WTC11 (cell line): ENCODE measurements around the gene MIER2. TPM values are rescaled to one million over a fixed set of nuclear protein-coding genes. Genes with fewer than 3 reads are reported as not detected.

Experiments
- ATAC-seq: fragments of 200-7000 bp; cut with Tn5 transposase; 2 replicates; pipeline ENCODE4 v1.10.0; 2021; ENCODE audit warnings: mild to moderate bottlenecking, moderate library complexity
- CTCF ChIA-PET: fragments of 300-600 bp; sonication (Branson Sonifier 250); formaldehyde crosslinking; loops from one replicate; lab custom pipeline; 2021; ENCODE audit warnings: antibody characterized with exemption; lab: Charles Lee
- POLR2A ChIA-PET: fragments of 350-600 bp; sonication (Branson Sonifier 250); formaldehyde crosslinking; loops from one replicate; lab custom pipeline; 2021; ENCODE audit warnings: antibody characterized with exemption; lab: Charles Lee
- DNase-seq: peaks from one replicate; pipeline ENCODE4 v3.0.0; 2021; ENCODE audit warnings: low spot score
- H3K27ac Mint-ChIP-seq: 2 replicates; pipeline ENCODE4 v1.8.0; 2021; ENCODE audit warnings: mixed read lengths
- H3K27me3 Mint-ChIP-seq: 2 replicates; pipeline ENCODE4 v1.8.0; 2021; ENCODE audit warnings: low read depth, mild to moderate bottlenecking, moderate library complexity, mixed read lengths
- H3K36me3 Mint-ChIP-seq: 2 replicates; pipeline ENCODE4 v1.8.0; 2021; ENCODE audit warnings: mixed read lengths
- H3K4me1 Mint-ChIP-seq: 2 replicates; pipeline ENCODE4 v1.8.0; 2022; ENCODE audit warnings: mixed read lengths
- H3K4me3 Mint-ChIP-seq: 2 replicates; pipeline ENCODE4 v1.8.0; 2021; ENCODE audit warnings: mild to moderate bottlenecking, moderate library complexity, mixed read lengths
- H3K9me3 Mint-ChIP-seq: 2 replicates; pipeline ENCODE4 v1.8.0; 2021; ENCODE audit warnings: mixed read lengths
- ATF3 ChIP-seq: sonication (generic); formaldehyde crosslinking; conservative IDR thresholded peaks from 2 replicates; pipeline ENCODE4 v1.8.1; 2022; ENCODE audit warnings: mild to moderate bottlenecking, missing genetic modification reagents
- CBFB ChIP-seq: sonication (generic); formaldehyde crosslinking; IDR thresholded peaks from 2 replicates; pipeline ENCODE4 v1.8.1; 2022; ENCODE audit warnings: mild to moderate bottlenecking, low read depth, missing genetic modification reagents
- CDX4 ChIP-seq: fragments of 250-450 bp; sonication (Bioruptor Pico); IDR thresholded peaks from 2 replicates; pipeline ENCODE4 v1.9.0; 2021; ENCODE audit warnings: moderate library complexity, mild to moderate bottlenecking, inconsistent platforms, borderline replicate concordance
- E2F1 ChIP-seq: sonication (generic); formaldehyde crosslinking; IDR thresholded peaks from 2 replicates; pipeline ENCODE4 v1.8.0; 2022; ENCODE audit warnings: mild to moderate bottlenecking, missing genetic modification reagents
- EMX1 ChIP-seq: fragments of 250-450 bp; sonication (Bioruptor Pico); IDR thresholded peaks from 2 replicates; pipeline ENCODE4 v1.8.0; 2021; ENCODE audit warnings: mild to moderate bottlenecking
- ESRRA ChIP-seq: sonication (generic); formaldehyde crosslinking; IDR thresholded peaks from 2 replicates; pipeline ENCODE4 v1.8.1; 2022; ENCODE audit warnings: mild to moderate bottlenecking, missing genetic modification reagents, borderline replicate concordance
- ETV6 ChIP-seq: sonication (generic); formaldehyde crosslinking; IDR thresholded peaks from 2 replicates; pipeline ENCODE4 v1.8.1; 2022; ENCODE audit warnings: mild to moderate bottlenecking, missing genetic modification reagents
- JAZF1 ChIP-seq: fragments of 250-450 bp; sonication (Bioruptor Pico); IDR thresholded peaks from 2 replicates; pipeline ENCODE4 v1.9.0; 2021; ENCODE audit warnings: moderate library complexity, mild to moderate bottlenecking, inconsistent platforms
- NR2C2 ChIP-seq: sonication (generic); formaldehyde crosslinking; IDR thresholded peaks from 2 replicates; pipeline ENCODE4 v1.8.0; 2022; ENCODE audit warnings: mild to moderate bottlenecking, missing genetic modification reagents
- NR3C1 ChIP-seq: sonication (generic); formaldehyde crosslinking; conservative IDR thresholded peaks from 2 replicates; pipeline ENCODE4 v1.8.1; 2023; ENCODE audit warnings: low read depth, mild to moderate bottlenecking, missing genetic modification reagents
- OVOL2 ChIP-seq: fragments of 250-450 bp; sonication (Bioruptor Pico); IDR thresholded peaks from 2 replicates; pipeline ENCODE4 v1.9.0; 2021; ENCODE audit warnings: mild to moderate bottlenecking, borderline replicate concordance
- RELA ChIP-seq: sonication (generic); formaldehyde crosslinking; IDR thresholded peaks from 2 replicates; pipeline ENCODE4 v1.8.1; 2022; ENCODE audit warnings: missing genetic modification reagents, mild to moderate bottlenecking, borderline replicate concordance
- SP1 ChIP-seq: sonication (generic); formaldehyde crosslinking; conservative IDR thresholded peaks from 2 replicates; pipeline ENCODE4 v1.8.1; 2022; ENCODE audit warnings: missing genetic modification reagents
- TCF7 ChIP-seq: sonication (generic); formaldehyde crosslinking; IDR thresholded peaks from 2 replicates; pipeline ENCODE4 v1.8.0; 2022; ENCODE audit warnings: mild to moderate bottlenecking, low read depth, missing genetic modification reagents, moderate library complexity
- TP53 ChIP-seq: sonication (generic); formaldehyde crosslinking; IDR thresholded peaks from 2 replicates; pipeline ENCODE4 v1.8.1; 2023; ENCODE audit warnings: mild to moderate bottlenecking, missing genetic modification reagents
- ZBTB43 ChIP-seq: sonication (generic); formaldehyde crosslinking; IDR thresholded peaks from 2 replicates; pipeline ENCODE4 v1.8.1; 2023; ENCODE audit warnings: mild to moderate bottlenecking, missing genetic modification reagents
- ZNF263 ChIP-seq: sonication (generic); formaldehyde crosslinking; IDR thresholded peaks from 2 replicates; pipeline ENCODE4 v1.8.1; 2022; ENCODE audit warnings: low read depth, mild to moderate bottlenecking, moderate library complexity, missing genetic modification reagents
- ZNF416 ChIP-seq: fragments of 250-450 bp; sonication (Bioruptor Pico); IDR thresholded peaks from 2 replicates; pipeline ENCODE4 v1.9.0; 2021; ENCODE audit warnings: mild to moderate bottlenecking, inconsistent platforms
- ZSCAN18 ChIP-seq: fragments of 250-450 bp; sonication (Bioruptor Pico); IDR thresholded peaks from 2 replicates; pipeline ENCODE4 v2.1.2; 2022; ENCODE audit warnings: mild to moderate bottlenecking, moderate library complexity
- total RNA-seq: library from RNA; stranded (reverse); gene quantifications from 3 replicates; pipeline ENCODE4 v1.2.3, GENCODE V29; 2021
- TF ChIP-seq, protein P1 (sequence below): fragments of 250-450 bp; sonication (Bioruptor Pico); IDR thresholded peaks from 2 replicates; pipeline ENCODE4 v1.9.0; 2021; ENCODE audit warnings: mild to moderate bottlenecking
- TF ChIP-seq, protein P2 (sequence below): fragments of 200-600 bp; IDR thresholded peaks from 2 replicates; pipeline ENCODE4 v1.8.0; 2022; ENCODE audit warnings: antibody characterized with exemption

The MIER2 gene
- total RNA-seq, 1 experiment from 2014 or later = 56.3 TPM

DNA sequence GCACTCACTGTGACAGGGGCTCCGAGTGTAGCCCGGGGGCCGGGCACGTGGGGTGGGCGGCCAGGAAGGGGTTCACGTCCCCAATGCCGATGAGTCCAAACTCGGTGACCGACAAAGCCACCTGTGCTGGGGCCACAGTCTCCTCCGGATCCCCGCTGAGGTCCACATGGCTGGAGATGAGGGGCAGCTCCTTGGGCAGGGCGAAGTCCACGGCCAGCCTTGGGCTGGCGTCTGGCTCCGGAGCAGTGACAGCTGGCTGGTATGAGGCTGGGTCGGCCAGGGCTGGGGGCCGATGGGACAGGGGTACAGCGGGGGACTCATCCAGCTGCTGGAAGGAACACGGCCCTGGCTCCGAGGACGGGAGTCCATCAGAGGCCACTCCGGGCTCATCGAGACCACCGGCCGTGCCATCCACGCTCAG is 37.5 kb downstream of the MIER2 start:
- peaks cover 26% of the 10 kb centered on the region for H3K36me3 Mint-ChIP-seq
- TF ChIP-seq ESRRA (no peak), NR2C2 (no peak), NR3C1 (CRISPR knock-in tag) (no peak), ZBTB43 (no peak), E2F1 (no peak), TCF7 (CRISPR knock-in tag) (no peak), SP1 (CRISPR knock-in tag) (no peak), TP53 (no peak), ZNF416 (CRISPR knock-in tag) (no peak), ZSCAN18 (no peak), ZNF263 (CRISPR knock-in tag) (no peak), OVOL2 (CRISPR knock-in tag) (no peak), ATF3 (no peak), CDX4 (no peak)
- TF ChIP-seq, protein P1, sequence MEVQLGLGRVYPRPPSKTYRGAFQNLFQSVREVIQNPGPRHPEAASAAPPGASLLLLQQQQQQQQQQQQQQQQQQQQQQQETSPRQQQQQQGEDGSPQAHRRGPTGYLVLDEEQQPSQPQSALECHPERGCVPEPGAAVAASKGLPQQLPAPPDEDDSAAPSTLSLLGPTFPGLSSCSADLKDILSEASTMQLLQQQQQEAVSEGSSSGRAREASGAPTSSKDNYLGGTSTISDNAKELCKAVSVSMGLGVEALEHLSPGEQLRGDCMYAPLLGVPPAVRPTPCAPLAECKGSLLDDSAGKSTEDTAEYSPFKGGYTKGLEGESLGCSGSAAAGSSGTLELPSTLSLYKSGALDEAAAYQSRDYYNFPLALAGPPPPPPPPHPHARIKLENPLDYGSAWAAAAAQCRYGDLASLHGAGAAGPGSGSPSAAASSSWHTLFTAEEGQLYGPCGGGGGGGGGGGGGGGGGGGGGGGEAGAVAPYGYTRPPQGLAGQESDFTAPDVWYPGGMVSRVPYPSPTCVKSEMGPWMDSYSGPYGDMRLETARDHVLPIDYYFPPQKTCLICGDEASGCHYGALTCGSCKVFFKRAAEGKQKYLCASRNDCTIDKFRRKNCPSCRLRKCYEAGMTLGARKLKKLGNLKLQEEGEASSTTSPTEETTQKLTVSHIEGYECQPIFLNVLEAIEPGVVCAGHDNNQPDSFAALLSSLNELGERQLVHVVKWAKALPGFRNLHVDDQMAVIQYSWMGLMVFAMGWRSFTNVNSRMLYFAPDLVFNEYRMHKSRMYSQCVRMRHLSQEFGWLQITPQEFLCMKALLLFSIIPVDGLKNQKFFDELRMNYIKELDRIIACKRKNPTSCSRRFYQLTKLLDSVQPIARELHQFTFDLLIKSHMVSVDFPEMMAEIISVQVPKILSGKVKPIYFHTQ (CRISPR knock-in tag) = no peak
- TF ChIP-seq, all 79 proteins: peak for 0
- no peak for DNase-seq
- Mint-ChIP-seq H3K4me3 (no peak overlapping the region), H3K27ac (no peak overlapping the region), H3K9me3 (no peaks in the 10 kb centered on the region), H3K27me3 (no peaks in the 10 kb centered on the region), H3K4me1 (no peaks in the 10 kb centered on the region)
- ChIA-PET POLR2A (interaction anchor here (0.5 kb wide), 1 partner anchor 9 kb away, joined by 5 read pairs; no protein-coding TSS in a partner anchor), CTCF (no interaction called here)
- ATAC-seq = no peak

GRCh38 chr19:306151-306900 is 38.3 kb downstream of the MIER2 start:
- no peaks in the 10 kb centered on the region for H3K9me3 Mint-ChIP-seq
- ChIA-PET POLR2A (interaction anchor here (0.5 kb wide), 1 partner anchor 8 kb away, joined by 5 read pairs; no protein-coding TSS in a partner anchor), CTCF (no interaction called here)
- DNase-seq (no peak), ATAC-seq (no peak)
- no peak overlapping the region for H3K4me3 Mint-ChIP-seq
- H3K4me1 Mint-ChIP-seq = no peaks in the 10 kb centered on the region
- TF ChIP-seq CBFB (CRISPR knock-in tag) (no peak), RELA (CRISPR knock-in tag) (no peak), JAZF1 (no peak), ETV6 (no peak), NR2C2 (no peak), TP53 (no peak), EMX1 (CRISPR knock-in tag) (no peak)
- TF ChIP-seq, protein P2, sequence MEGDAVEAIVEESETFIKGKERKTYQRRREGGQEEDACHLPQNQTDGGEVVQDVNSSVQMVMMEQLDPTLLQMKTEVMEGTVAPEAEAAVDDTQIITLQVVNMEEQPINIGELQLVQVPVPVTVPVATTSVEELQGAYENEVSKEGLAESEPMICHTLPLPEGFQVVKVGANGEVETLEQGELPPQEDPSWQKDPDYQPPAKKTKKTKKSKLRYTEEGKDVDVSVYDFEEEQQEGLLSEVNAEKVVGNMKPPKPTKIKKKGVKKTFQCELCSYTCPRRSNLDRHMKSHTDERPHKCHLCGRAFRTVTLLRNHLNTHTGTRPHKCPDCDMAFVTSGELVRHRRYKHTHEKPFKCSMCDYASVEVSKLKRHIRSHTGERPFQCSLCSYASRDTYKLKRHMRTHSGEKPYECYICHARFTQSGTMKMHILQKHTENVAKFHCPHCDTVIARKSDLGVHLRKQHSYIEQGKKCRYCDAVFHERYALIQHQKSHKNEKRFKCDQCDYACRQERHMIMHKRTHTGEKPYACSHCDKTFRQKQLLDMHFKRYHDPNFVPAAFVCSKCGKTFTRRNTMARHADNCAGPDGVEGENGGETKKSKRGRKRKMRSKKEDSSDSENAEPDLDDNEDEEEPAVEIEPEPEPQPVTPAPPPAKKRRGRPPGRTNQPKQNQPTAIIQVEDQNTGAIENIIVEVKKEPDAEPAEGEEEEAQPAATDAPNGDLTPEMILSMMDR = no peak
- no peak overlapping the region for H3K27ac Mint-ChIP-seq
- no peaks in the 10 kb centered on the region for H3K27me3 Mint-ChIP-seq
- peaks cover 22% of the 10 kb centered on the region for H3K36me3 Mint-ChIP-seq
